GF-D8 (cell line): ENCODE results near the gene NR2E1.
A peak's percentile ranks its signal among the peaks of the same experiment; 100 is the strongest.

Experiments
- DNase-seq: peaks from one replicate; lab custom pipeline; 2025; lab: John Stamatoyannopoulos, UW

NR2E1 gene

DNA sequence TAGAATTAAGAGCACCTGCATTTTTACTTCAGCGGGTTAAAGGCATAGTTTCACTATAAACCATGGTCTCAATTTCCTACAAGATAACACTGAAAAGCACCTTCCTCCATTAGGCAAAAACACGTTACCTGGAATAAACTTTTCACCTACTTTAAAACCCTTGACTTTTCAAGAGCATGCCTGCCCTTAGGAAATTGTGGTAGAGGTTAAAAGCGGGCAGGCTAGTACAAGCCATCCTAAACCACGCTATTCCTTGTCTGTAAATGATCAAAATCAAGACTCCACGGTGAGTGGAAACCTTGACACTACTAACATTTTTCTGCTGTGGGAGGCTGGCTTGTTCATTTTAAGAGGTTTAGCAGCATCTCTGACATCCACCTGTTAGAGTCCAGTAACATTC is 43.9 kb downstream of the NR2E1 start:
- no peak for DNase-seq

DNA sequence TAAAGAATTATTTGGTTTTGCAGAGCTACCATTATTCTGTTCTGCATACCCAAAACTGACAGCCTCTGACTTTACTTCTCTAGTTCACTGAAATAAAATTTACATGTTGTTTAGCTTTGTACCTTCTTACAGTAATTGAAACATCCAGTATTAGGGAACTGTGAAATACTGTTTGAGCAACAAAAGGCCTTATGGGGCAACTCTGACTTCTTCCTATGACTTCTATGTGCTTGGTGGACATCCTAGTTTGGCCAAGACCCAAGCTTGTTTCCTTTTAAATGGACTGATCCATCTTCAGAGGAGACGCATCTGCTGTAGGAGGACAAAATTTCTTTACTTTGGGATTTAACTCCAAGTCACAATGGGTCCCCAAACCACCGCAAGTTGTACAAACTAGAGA is 44.7 kb downstream of the NR2E1 start:
- DNase-seq: no peak

DNA sequence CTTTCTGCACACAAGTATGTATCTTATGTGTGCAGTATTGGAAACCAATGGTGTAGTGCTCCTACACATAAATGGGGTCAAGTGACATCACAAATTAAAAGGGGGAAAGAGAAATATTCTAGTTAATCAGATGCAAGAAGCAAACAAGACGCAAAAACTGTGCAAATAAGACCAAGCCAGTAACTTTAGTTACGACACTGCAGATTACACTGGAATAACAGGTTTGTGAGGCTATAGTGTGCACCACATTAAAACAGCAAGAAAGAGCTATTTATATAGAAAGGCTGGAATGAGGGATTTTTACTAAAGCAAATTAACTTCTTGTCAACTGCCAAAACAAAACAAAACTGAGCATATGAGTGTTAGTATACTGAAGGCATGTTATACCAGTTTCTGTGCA is 45.8 kb downstream of the NR2E1 start:
- no peak for DNase-seq

DNA sequence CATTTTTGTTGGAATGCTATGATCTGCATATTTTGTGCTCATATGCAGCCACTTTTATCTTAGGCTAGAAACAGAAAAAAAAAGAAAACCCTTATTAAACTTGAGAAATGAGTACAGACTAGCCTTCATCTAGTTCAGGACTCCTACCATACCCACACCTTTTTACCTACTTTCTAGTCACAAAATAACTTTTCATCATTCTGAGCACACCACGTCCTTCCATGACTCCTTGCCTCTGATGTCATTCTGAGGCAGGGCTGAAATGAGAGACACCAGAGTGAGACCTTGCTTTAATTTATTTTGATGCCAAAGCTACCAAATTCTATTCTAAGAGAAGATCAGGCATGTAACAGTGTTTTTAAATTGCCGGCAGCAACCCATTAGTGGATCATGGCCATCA is 56.2 kb downstream of the NR2E1 start:
- no peak for DNase-seq

DNA sequence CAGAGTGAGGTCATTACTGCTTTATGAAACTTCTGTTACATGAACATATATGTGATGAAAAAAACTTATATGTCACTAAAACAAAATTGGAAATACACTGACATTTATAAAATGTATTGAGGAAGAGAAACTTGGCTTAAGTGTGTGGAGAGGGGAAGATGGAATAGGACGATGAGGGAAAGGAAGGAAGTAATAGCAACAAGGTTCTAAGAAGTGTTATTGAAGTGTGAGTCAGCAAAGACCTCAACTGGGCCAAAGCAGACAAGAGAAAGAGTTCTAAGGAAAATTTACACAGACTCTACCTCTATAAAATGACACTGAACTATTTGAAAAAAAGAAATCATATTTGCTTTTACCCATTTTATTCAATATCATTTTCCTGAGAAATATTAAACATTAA is 56.7 kb downstream of the NR2E1 start:
- peak; percentile 62 for DNase-seq

DNA sequence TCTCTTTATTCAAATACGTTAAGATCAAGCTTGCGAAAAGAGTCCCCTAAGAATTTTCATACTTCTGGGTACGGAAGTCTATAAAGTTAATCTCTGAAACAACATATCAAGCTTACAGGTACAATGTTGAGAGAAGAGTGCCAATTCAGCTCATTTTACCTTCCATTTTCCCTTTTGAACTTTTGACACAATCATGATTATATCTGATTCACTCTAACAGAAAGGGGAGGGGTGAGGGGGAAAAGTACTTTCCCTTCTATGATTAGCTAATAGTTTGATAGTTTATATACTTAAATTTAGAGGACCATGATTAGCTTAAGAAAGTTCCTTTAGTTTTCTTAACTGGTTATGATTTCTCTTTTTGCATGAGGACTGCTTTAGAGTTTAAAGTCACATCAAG is 61.5 kb downstream of the NR2E1 start:
- no peak for DNase-seq

DNA sequence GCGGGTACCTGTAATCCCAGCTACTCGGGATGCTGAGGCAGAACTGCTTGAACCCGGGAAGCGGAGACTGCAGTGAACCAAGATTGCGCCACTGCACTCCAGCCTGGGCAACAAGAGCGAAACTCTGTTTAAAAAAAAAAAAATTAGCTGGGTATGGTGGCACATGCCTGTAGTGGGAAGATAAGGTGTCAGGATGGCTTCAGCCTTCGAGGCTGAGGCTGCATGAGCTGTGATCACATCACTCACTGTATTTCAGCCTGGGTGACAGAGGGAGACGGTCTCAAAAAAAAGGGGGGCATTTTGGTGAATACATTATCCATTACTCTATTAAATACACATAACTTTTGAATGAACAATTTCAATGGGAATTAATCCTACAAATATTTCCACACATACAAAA is 62.6 kb downstream of the NR2E1 start:
- DNase-seq: no peak

DNA sequence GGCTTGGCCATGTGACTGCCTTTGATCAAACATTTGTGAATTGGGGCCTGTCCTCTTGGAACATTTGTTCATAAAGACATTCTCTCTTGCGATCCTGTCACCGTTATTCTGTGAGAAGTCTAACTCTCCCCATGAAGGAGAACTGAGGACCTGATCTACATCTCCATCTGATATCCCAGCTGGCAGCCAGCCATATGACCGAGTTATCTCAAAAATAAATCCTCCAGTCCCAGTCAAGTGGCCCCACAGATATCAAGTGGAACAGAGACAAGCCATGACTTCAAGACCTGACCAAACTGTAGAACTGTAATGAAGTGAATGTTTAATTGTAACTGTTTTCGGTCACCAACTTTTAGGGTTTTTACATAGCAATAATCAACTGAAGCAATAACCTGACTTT is 69.3 kb downstream of the NR2E1 start:
- DNase-seq: no peak

DNA sequence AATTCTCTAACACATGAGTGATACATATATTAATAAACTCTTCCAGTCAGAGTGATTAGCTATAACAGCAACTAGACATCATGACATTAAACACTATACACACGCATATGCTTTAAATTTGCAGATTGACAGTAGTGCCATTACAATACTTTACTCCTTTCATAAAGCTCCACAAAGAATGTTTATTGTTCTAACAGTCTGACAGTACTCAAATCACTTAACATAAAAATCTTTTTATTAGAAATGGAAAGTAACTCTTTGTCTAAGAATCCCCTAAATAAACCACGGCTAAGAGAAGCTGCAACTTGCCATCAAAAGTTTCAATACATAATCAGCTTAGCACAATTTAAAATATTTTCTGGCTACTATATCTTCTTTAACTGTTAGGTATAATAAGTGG is 71.0 kb downstream of the NR2E1 start:
- no peak for DNase-seq

DNA sequence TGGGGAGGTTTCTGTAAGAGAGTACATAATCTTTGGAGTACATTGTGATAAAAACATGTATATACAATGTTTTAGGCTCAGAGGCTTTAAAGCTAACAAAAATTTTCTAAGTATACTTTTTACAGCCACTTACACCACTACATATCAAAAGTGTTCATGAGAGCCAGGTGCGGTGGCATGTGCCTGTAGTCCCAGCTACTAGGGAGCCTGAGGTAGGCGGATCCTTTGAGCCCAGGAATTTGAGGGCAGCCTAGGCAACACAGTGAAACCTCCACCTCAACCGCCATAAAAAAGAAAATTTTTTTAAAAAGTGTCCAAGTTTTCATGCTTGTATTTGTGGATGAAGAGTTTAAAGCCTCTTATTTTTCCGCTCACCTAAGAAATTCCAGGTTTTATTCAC is 72.5 kb downstream of the NR2E1 start:
- DNase-seq: no peak
